Measurements from ENCODE around the gene DPP9.

The DPP9 gene

GRCh38 chr19:4654437-4655361 is 68.9 kb downstream of the DPP9 start:
- TF ChIP-seq ZFX (IDR thresholded peaks at IDR 0.05; ENCODE audit: borderline replicate concordance) (no peak), CTCF (IDR thresholded peaks at IDR 0.05) (no peak)
- no peak overlapping the region for H3K27ac ChIP-seq

DNA sequence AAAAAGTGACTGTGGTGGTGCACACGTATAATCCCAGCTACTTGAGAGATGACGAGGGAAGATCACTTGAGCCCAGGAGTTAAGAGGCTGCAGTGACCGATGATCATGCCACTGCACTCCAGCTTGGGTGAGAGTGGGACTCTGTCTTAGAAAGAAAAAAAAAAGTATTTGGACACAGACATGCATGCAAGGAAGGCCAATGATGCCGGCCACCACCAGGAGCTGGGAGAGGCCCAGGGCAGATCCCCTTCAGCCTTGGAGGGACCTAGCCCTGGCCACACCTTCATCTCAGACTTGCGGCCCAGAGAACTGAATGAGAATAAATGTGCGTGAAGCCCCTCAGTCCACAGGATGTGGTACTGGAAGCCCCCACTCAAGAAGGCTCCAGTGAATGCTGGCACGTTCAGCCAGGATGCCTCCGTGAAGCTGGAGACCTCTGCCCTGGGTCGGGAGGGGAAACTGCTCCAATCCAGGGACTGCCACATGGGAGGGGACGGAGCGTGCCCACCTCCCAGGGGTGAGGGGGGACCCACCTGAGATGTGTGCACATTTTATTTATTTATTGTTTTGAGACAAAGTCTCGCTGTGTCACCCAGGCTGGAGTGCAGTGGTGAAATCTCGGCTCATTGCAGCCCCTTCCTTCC is 69.7 kb downstream of the DPP9 start:
- no peak overlapping the region for H3K27ac ChIP-seq
- TF ChIP-seq CTCF (IDR thresholded peaks at IDR 0.05) (no peak), ZFX (IDR thresholded peaks at IDR 0.05; ENCODE audit: borderline replicate concordance) (no peak)

- no peak for TF ChIP-seq CTCF (IDR thresholded peaks at IDR 0.05)
- TF ChIP-seq ZFX (IDR thresholded peaks at IDR 0.05; ENCODE audit: borderline replicate concordance) = no peak
- no peak overlapping the region for H3K27ac ChIP-seq
Measured at GRCh38 chr19:4652075-4652474, 71.6 kb downstream of the DPP9 start.

GRCh38 chr19:4650159-4650558 is 73.5 kb downstream of the DPP9 start:
- H3K27ac ChIP-seq = no peak overlapping the region

DNA sequence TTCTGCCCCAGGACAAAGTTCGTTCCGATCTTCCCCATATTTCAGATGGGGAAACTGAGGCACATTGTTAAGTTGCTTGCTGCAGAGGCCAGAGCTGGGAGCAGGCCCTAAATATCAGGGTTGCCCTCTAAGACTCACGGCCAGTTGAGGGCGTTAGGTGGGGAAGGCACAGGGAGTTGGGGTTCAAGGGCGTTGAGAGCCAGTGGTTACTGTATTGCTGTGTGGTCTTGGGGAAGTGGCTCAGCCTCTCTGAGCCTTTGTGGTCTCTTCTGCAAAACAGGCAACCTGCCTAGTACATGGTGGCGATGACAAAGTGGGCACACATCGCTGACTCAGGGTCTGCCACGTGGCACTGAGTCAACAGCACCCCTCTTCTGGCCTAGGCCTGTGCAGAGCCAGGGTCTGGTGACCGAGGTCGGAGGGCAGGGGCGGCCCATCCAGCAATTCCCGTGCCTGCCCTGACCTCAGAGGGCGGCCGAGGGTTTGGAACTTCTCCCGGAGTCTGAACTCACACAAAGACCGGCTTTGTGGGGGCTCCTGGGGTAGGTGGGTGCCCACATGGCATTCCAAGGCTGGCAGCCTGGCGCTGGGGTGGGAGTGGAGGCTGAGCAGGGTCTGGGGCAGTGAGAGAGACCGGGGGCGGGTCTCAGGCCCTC is 74.1 kb downstream of the DPP9 start:
- TF ChIP-seq CTCF (IDR thresholded peaks at IDR 0.05) (no peak), ZFX (IDR thresholded peaks at IDR 0.05; ENCODE audit: borderline replicate concordance) (no peak)
- no peak overlapping the region for H3K27ac ChIP-seq

More at GRCh38 chr19:4650159-4650558, 73.5 kb downstream of the DPP9 start:
- TF ChIP-seq CTCF (IDR thresholded peaks at IDR 0.05) (no peak), ZFX (IDR thresholded peaks at IDR 0.05; ENCODE audit: borderline replicate concordance) (no peak)

DNA sequence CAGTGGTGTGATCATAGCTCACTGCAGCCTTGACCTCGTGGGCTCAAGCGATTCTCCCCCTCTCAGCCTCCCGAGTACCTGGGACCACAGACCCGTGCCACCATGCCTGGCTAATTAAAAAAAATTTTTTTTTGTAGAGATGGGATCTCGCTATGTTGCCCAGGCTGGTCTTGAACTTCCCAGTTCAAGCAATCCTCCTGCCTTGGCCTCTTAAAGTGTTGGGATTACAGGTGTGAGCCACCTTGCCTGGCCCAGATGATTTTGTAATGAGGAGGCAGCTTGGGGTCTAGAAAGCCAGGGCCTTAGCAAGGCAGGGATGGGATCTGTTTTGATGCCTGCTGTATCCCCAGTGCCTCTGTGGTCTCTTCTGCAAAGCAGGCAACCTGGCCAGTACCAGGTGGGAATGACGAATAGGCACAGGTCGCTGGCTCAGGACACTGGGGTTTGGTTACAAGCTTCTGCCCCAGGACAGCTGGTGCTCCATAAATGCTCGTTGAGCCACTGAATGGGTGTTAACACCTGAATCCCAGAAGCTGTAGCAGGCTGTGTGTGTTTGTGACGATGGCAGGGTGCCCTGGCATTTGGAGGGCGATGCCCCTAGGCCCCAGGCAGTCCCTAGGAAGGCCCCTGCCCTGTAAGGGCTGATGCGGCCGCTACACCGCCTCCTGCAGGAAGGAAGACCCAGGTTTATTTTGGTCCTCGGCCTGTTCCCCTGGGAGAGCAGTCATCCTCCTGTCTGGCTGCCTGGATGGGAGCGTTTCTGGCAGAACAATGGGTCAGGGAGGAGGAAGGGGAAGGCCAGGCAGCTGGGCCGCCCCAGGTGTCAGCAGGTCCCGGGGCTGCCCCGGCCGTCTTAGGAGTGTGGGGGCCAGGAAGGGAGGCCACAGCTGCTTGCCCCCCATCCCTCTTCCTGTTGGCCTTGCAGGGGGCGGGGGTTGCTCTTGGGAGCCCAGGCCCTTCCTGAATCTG is 75.7 kb downstream of the DPP9 start:
- no peak; the same call in 1 of the 2 replicates for TF ChIP-seq CTCF (IDR thresholded peaks at IDR 0.05)
- TF ChIP-seq ZFX (IDR thresholded peaks at IDR 0.05; ENCODE audit: borderline replicate concordance) = no peak
- H3K27ac ChIP-seq = no peak overlapping the region
